ENCODE measurements around the gene SYNM. TPM values are rescaled to one million over a fixed set of nuclear protein-coding genes. Genes with fewer than 3 reads are reported as not detected.

SYNM gene
- total RNA-seq, 1 donor from 2014 or later, result 1.1 TPM

- H3K27me3 Mint-ChIP-seq, result no peaks in the 10 kb centered on the region
- no peaks in the 10 kb centered on the region for H3K9me3 Mint-ChIP-seq (ENCODE audit: low read depth)
- peaks cover 10% of the 10 kb centered on the region for H3K36me3 Mint-ChIP-seq (ENCODE audit: insufficient read depth)
- DNase-seq (ENCODE audit: low spot score, unreplicated experiment), result no peak
- peak overlapping the region; percentile 92 for H3K27ac Mint-ChIP-seq
- H3K4me3 Mint-ChIP-seq (ENCODE audit: low read depth), result peak overlapping the region; percentile 34
- TF ChIP-seq CTCF (IDR thresholded peaks at IDR 0.05; ENCODE audit: unreplicated experiment), result no peak
- peaks cover 29% of the 10 kb centered on the region for H3K4me1 Mint-ChIP-seq (ENCODE audit: low read depth)
Observed at GRCh38 chr15:99143242-99143641, 38.4 kb downstream of the SYNM start.

- Mint-ChIP-seq H3K36me3 (ENCODE audit: insufficient read depth) (peaks cover 11% of the 10 kb centered on the region), H3K27me3 (no peaks in the 10 kb centered on the region), H3K4me3 (ENCODE audit: low read depth) (peak overlapping the region; percentile 34), H3K27ac (peak overlapping the region; percentile 92), H3K9me3 (ENCODE audit: low read depth) (no peaks in the 10 kb centered on the region), H3K4me1 (ENCODE audit: low read depth) (peaks cover 29% of the 10 kb centered on the region)
- no peak for TF ChIP-seq CTCF (IDR thresholded peaks at IDR 0.05; ENCODE audit: unreplicated experiment)
- no peak for DNase-seq (ENCODE audit: low spot score, unreplicated experiment)
Observed at GRCh38 chr15:99143655-99144610, 39.1 kb downstream of the SYNM start.

- H3K9me3 Mint-ChIP-seq (ENCODE audit: low read depth), result no peaks in the 10 kb centered on the region
Observed at GRCh38 chr15:99145005-99145404, 40.1 kb downstream of the SYNM start.

GRCh38 chr15:99145778-99146177 is 40.9 kb downstream of the SYNM start:
- peaks cover 9% of the 10 kb centered on the region for H3K36me3 Mint-ChIP-seq (ENCODE audit: insufficient read depth)
- peak overlapping the region; percentile 85 for H3K27ac Mint-ChIP-seq
- TF ChIP-seq CTCF (IDR thresholded peaks at IDR 0.05; ENCODE audit: unreplicated experiment), result no peak
- no peaks in the 10 kb centered on the region for H3K27me3 Mint-ChIP-seq
- H3K4me3 Mint-ChIP-seq (ENCODE audit: low read depth), result no peak overlapping the region
- no peaks in the 10 kb centered on the region for H3K9me3 Mint-ChIP-seq (ENCODE audit: low read depth)
- DNase-seq (ENCODE audit: low spot score, unreplicated experiment), result no peak
- peaks cover 29% of the 10 kb centered on the region for H3K4me1 Mint-ChIP-seq (ENCODE audit: low read depth)

More at GRCh38 chr15:99145005-99145404, 40.1 kb downstream of the SYNM start:
- no peak overlapping the region for H3K27ac Mint-ChIP-seq
- H3K4me1 Mint-ChIP-seq (ENCODE audit: low read depth), result peaks cover 29% of the 10 kb centered on the region
- peaks cover 11% of the 10 kb centered on the region for H3K36me3 Mint-ChIP-seq (ENCODE audit: insufficient read depth)
- no peak overlapping the region for H3K4me3 Mint-ChIP-seq (ENCODE audit: low read depth)
- no peak for DNase-seq (ENCODE audit: low spot score, unreplicated experiment)
- TF ChIP-seq CTCF (IDR thresholded peaks at IDR 0.05; ENCODE audit: unreplicated experiment), result no peak
- no peaks in the 10 kb centered on the region for H3K27me3 Mint-ChIP-seq

GRCh38 chr15:99146661-99147060 is 41.8 kb downstream of the SYNM start:
- no peak for DNase-seq (ENCODE audit: low spot score, unreplicated experiment)
- Mint-ChIP-seq H3K36me3 (ENCODE audit: insufficient read depth) (peaks cover 10% of the 10 kb centered on the region), H3K4me3 (ENCODE audit: low read depth) (no peak overlapping the region), H3K27ac (no peak overlapping the region), H3K4me1 (ENCODE audit: low read depth) (peaks cover 29% of the 10 kb centered on the region), H3K9me3 (ENCODE audit: low read depth) (no peaks in the 10 kb centered on the region), H3K27me3 (no peaks in the 10 kb centered on the region)
- no peak for TF ChIP-seq CTCF (IDR thresholded peaks at IDR 0.05; ENCODE audit: unreplicated experiment)

Data from progenitor cell of endocrine pancreas (in vitro differentiated cells).